Measurements from ENCODE around the gene FAM20B. TPM values are rescaled to one million over a fixed set of nuclear protein-coding genes. Genes with fewer than 3 reads are reported as not detected.
"Not testable (repeated sequence)": the region's sequence is repeated elsewhere in the genome, so short reads cannot be mapped to it uniquely, and the experiment has no call there.

FAM20B gene
- total and polyA plus RNA-seq, 2 experiments from 2014 or later, result 5.3 to 22.5 TPM

DNA sequence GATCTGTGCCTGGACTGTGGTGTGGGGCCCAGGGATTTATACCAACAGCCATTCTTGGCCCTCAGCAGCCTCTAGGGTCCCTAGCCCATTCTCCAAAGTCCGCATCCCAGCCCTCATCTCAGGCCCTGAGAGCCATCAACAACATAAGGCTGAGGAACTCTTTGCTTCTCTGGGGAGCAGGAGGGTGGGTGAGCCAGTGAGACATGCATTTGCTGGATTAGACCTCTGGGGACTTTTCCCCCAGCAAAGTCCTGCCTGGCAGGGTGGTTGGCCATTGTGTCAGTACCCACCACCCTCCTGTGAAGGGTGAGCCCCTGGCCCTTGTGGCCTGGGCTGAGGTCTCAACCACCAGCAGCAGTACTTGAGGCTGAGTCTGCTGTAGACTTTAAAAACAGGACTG, 24.2 kb upstream of the FAM20B start:
- Mint-ChIP-seq H3K4me3 (no peak overlapping the region), H3K36me3 (ENCODE audit: low read depth) (no peaks in the 10 kb centered on the region), H3K9me3 (0 out of 3 replicates have a peak, but pooled peaks cover 2% of the 10 kb centered on the region), H3K27ac (no peak overlapping the region), H3K4me1 (peaks cover 5% of the 10 kb centered on the region; the same call in 2 of the 3 replicates), H3K27me3 (ENCODE audit: insufficient read depth, low read depth, poor library complexity) (peaks cover 5% of the 10 kb centered on the region)
- Histone ChIP-seq H3K36me3 (ENCODE audit: insufficient read depth) (no peaks in the 10 kb centered on the region), H2AFZ (no peak overlapping the region; the same call in 1 of the 2 replicates), H3K9me2 (ENCODE audit: insufficient read depth) (no peaks in the 10 kb centered on the region), H3F3A (replicated peaks; ENCODE audit: low read depth) (no peaks in the 10 kb centered on the region), H3K27me3 (ENCODE audit: insufficient read depth) (no peaks in the 10 kb centered on the region), H3K4me2 (no peak overlapping the region), H3K79me2 (replicated peaks; ENCODE audit: insufficient read depth) (no peaks in the 10 kb centered on the region), H4K20me1 (replicated peaks; ENCODE audit: insufficient read depth) (no peaks in the 10 kb centered on the region), H3K27ac (ENCODE audit: low read depth) (no peak overlapping the region), H3K4me1 (ENCODE audit: insufficient read depth) (peaks cover 4% of the 10 kb centered on the region; the same call in 1 of the 2 replicates), H3K4me3 (no peak overlapping the region)
- DNase-seq (ENCODE audit: low spot score), result no peak
- TF ChIP-seq REST (IDR thresholded peaks at IDR 0.05; ENCODE audit: unreplicated experiment), result no peak
- TF ChIP-seq, protein P1, sequence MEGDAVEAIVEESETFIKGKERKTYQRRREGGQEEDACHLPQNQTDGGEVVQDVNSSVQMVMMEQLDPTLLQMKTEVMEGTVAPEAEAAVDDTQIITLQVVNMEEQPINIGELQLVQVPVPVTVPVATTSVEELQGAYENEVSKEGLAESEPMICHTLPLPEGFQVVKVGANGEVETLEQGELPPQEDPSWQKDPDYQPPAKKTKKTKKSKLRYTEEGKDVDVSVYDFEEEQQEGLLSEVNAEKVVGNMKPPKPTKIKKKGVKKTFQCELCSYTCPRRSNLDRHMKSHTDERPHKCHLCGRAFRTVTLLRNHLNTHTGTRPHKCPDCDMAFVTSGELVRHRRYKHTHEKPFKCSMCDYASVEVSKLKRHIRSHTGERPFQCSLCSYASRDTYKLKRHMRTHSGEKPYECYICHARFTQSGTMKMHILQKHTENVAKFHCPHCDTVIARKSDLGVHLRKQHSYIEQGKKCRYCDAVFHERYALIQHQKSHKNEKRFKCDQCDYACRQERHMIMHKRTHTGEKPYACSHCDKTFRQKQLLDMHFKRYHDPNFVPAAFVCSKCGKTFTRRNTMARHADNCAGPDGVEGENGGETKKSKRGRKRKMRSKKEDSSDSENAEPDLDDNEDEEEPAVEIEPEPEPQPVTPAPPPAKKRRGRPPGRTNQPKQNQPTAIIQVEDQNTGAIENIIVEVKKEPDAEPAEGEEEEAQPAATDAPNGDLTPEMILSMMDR (conservative IDR thresholded peaks at IDR 0.05; ENCODE audit: low read depth in 2 of 2), result no peak
- TF ChIP-seq STAT1 (IDR thresholded peaks at IDR 0.05; ENCODE audit: unreplicated experiment), result no peak
- no peak for TF ChIP-seq EZH2 (IDR thresholded peaks at IDR 0.05; ENCODE audit: low read depth, unreplicated experiment)
- TF ChIP-seq, protein P2, sequence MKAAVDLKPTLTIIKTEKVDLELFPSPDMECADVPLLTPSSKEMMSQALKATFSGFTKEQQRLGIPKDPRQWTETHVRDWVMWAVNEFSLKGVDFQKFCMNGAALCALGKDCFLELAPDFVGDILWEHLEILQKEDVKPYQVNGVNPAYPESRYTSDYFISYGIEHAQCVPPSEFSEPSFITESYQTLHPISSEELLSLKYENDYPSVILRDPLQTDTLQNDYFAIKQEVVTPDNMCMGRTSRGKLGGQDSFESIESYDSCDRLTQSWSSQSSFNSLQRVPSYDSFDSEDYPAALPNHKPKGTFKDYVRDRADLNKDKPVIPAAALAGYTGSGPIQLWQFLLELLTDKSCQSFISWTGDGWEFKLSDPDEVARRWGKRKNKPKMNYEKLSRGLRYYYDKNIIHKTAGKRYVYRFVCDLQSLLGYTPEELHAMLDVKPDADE (IDR thresholded peaks at IDR 0.05), result no peak
- no peak for TF ChIP-seq ZNF114 (CRISPR knock-in tag; IDR thresholded peaks at IDR 0.05)
- no peak for ATAC-seq

DNA sequence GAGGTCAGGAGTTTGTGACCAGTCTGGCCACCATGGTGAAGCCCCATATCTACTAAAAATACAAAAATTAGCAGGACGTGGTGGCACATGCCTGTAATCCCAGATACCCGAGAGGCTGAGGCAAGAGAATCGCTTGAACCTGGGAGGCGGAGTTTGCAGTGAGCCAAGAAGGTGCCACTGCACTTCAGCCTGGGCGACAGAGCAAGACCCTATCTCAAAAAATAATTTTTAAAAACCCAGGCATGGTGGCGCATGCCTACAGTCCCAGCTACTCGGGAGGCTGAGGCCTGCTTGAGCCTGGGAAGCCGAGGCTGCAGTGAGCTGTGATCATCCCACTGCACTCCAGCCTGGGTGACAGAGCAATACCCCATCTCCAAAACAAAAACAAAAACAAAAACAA, 23.6 kb upstream of the FAM20B start:
- not testable (repeated sequence) for H3F3A ChIP-seq (replicated peaks; ENCODE audit: low read depth); H3K27ac ChIP-seq (ENCODE audit: low read depth); H3K9me3 Mint-ChIP-seq; H3K36me3 ChIP-seq (ENCODE audit: insufficient read depth); H3K4me1 Mint-ChIP-seq; H3K4me1 ChIP-seq (ENCODE audit: insufficient read depth); H3K27ac Mint-ChIP-seq; H3K27me3 Mint-ChIP-seq (ENCODE audit: insufficient read depth, low read depth, poor library complexity); H3K4me3 Mint-ChIP-seq; H3K79me2 ChIP-seq (replicated peaks; ENCODE audit: insufficient read depth); H3K27me3 ChIP-seq (ENCODE audit: insufficient read depth); DNase-seq (ENCODE audit: low spot score); H4K20me1 ChIP-seq (replicated peaks; ENCODE audit: insufficient read depth); H3K9me2 ChIP-seq (ENCODE audit: insufficient read depth); H3K36me3 Mint-ChIP-seq (ENCODE audit: low read depth); H3K4me3 ChIP-seq
- Histone ChIP-seq H3K4me2 (peak overlapping the region; percentile 21), H2AFZ (peak overlapping the region; percentile 91)
- ATAC-seq, result peak; percentile 15

Measured in GM23338 (cell line).